ENCODE data around the gene AGTPBP1. TPM values are rescaled to one million over a fixed set of nuclear protein-coding genes. Genes with fewer than 3 reads are reported as not detected.
"Not testable (repeated sequence)": the region's sequence is repeated elsewhere in the genome, so short reads cannot be mapped to it uniquely, and the experiment has no call there.

AGTPBP1 gene, protein sequence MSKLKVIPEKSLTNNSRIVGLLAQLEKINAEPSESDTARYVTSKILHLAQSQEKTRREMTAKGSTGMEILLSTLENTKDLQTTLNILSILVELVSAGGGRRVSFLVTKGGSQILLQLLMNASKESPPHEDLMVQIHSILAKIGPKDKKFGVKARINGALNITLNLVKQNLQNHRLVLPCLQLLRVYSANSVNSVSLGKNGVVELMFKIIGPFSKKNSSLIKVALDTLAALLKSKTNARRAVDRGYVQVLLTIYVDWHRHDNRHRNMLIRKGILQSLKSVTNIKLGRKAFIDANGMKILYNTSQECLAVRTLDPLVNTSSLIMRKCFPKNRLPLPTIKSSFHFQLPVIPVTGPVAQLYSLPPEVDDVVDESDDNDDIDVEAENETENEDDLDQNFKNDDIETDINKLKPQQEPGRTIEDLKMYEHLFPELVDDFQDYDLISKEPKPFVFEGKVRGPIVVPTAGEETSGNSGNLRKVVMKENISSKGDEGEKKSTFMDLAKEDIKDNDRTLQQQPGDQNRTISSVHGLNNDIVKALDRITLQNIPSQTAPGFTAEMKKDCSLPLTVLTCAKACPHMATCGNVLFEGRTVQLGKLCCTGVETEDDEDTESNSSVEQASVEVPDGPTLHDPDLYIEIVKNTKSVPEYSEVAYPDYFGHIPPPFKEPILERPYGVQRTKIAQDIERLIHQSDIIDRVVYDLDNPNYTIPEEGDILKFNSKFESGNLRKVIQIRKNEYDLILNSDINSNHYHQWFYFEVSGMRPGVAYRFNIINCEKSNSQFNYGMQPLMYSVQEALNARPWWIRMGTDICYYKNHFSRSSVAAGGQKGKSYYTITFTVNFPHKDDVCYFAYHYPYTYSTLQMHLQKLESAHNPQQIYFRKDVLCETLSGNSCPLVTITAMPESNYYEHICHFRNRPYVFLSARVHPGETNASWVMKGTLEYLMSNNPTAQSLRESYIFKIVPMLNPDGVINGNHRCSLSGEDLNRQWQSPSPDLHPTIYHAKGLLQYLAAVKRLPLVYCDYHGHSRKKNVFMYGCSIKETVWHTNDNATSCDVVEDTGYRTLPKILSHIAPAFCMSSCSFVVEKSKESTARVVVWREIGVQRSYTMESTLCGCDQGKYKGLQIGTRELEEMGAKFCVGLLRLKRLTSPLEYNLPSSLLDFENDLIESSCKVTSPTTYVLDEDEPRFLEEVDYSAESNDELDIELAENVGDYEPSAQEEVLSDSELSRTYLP
- total RNA-seq (10 to 100 TPM; 27.5 to 30.2 TPM), polyA plus RNA-seq (35.5 TPM)

DNA sequence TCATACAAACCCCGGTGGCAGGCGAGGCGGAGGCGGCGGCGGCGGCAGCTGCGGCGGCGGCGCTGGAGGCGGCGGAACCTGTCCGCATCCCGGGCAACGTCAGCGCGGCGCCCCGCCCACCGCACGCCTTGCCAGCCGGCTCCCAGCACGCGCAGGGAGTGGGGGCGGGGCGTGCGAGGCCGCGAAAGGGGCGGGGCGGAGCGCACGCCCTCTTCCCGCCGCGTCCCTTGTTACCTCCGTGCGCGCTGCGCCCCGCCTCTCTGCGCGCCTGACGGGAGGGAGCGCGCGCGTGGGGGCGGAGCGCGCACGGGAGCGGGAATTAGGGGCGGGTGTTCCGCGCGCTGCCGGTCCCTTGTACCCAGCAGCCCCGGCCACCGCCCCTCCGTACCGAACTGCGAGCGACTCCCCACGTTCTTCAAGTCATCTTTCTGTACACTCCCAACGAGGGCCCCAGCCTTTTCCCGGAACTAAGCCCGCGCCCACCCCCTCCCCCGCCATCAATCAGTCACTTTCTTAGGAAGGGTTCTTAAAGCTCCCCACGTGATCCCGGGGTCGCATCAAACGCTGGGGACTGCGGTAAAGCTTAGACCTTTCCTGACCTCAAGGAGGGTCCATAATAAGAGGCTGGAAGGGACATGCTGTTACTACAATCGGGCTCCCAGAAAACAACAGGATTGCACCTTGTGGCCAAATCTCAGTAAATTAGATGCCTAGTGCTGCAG is at the start of gene AGTPBP1:
TSS of gene AGTPBP1 (minus strand) at position 80 of the 722 bp plus-strand sequence. CDS start 29,421 bp downstream, outside the sequence.
- Mint-ChIP-seq H3K4me3 (peak within 1 kb of the TSS; percentile 93 to 97 (median 96)), H3K27me3 (no peaks in the 10 kb centered on the region), H3K27ac (peak within 1 kb of the TSS; percentile 95 to 99 (median 98)), H3K9me3 (no peaks in the 10 kb centered on the region), H3K4me1 (peaks cover 33 to 59% (median 55%) of the 10 kb centered on the region in 3 donors), H3K36me3 (peaks cover 0 to 5% (median 2%) of the 10 kb centered on the region in 3 donors)
- H3K27ac ChIP-seq (ENCODE audit: low read depth, low read length), result peak within 1 kb of the TSS; percentile 93
- H3K9me3 ChIP-seq (ENCODE audit: low read length), result no peaks in the 10 kb centered on the region
- H3K36me3 ChIP-seq (ENCODE audit: insufficient read depth, low read length), result no peaks in the 10 kb centered on the region
- DNase-seq, result peak; percentile 97 to 98 (median 97)
- H3K4me1 ChIP-seq (ENCODE audit: insufficient read depth, low read length), result peaks cover 18% of the 10 kb centered on the region
- H3K4me3 ChIP-seq (ENCODE audit: low read length), result peak within 1 kb of the TSS; percentile 89
- POLR2A ChIA-PET, result interaction anchor here (0.7 to 3.1 kb wide), 3 partner anchors 19 to 199 kb away, joined by 3 to 24 read pairs (median 4); partner anchors contain the start of gene NAA35
- no peaks in the 10 kb centered on the region for H3K27me3 ChIP-seq (ENCODE audit: insufficient read depth, low read length, poor library complexity, severe bottlenecking)
- CTCF ChIA-PET, result interaction anchor here (3.0 to 3.7 kb wide), 2 partner anchors 18 to 44 kb away, joined by 15 to 18 read pairs; no protein-coding TSS in a partner anchor

DNA sequence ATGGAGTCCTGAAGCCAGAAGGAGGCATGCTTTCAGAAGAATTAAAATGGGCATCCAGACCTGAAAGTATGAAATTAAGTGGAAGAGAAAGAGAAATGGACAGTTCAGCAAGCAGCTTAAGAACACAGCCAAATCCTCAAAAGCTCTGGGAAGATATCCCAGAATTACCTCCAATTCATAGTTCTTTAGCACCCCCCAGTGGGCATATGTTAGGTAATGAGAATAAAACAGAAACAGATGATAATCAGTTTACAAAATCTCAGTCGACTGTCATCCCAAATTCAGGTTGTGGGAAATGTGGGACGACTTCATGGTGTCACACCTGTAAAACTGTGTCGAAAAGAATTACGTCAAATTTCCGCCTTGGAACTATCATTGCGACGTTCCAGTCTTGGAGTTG is 44.4 kb upstream of the AGTPBP1 start:
- H3K27me3 ChIP-seq (ENCODE audit: insufficient read depth, low read length, poor library complexity, severe bottlenecking); H3K4me1 Mint-ChIP-seq; H3K4me1 ChIP-seq (ENCODE audit: insufficient read depth, low read length); POLR2A ChIA-PET; H3K36me3 ChIP-seq (ENCODE audit: insufficient read depth, low read length); CTCF ChIA-PET; H3K9me3 Mint-ChIP-seq; H3K27ac Mint-ChIP-seq; H3K4me3 ChIP-seq (ENCODE audit: low read length); H3K9me3 ChIP-seq (ENCODE audit: low read length); H3K36me3 Mint-ChIP-seq; H3K4me3 Mint-ChIP-seq; H3K27ac ChIP-seq (ENCODE audit: low read depth, low read length): not testable (repeated sequence)
- H3K27me3 Mint-ChIP-seq, result peaks cover 2 to 13% of the 10 kb centered on the region in 2 donors
- DNase-seq, result peak in 1 of 5 donors; percentile 7

DNA sequence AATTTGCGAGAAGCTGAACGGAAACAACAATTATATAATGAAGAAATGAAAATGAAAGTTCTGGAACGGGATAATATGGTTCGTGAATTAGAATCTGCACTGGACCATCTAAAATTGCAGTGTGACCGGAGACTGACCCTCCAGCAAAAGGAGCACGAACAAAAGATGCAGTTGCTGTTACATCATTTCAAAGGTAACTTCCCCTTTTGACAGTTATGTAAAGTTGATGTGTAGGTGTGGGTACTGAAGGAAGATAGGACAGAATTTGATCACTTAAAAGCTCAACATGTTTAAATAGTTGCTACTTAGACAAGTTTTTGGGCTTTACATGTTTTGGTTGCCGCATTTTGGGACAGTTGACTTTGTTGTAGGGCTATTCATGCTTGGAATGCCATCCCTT is 32.1 kb upstream of the AGTPBP1 start:
- H3K27me3 ChIP-seq (ENCODE audit: insufficient read depth, low read length, poor library complexity, severe bottlenecking); H3K9me3 ChIP-seq (ENCODE audit: low read length); DNase-seq; H3K27ac ChIP-seq (ENCODE audit: low read depth, low read length); CTCF ChIA-PET; H3K4me1 ChIP-seq (ENCODE audit: insufficient read depth, low read length); H3K36me3 Mint-ChIP-seq; H3K4me3 ChIP-seq (ENCODE audit: low read length); POLR2A ChIA-PET; H3K27me3 Mint-ChIP-seq; H3K4me1 Mint-ChIP-seq; H3K27ac Mint-ChIP-seq; H3K36me3 ChIP-seq (ENCODE audit: insufficient read depth, low read length); H3K9me3 Mint-ChIP-seq; H3K4me3 Mint-ChIP-seq: not testable (repeated sequence)

DNA sequence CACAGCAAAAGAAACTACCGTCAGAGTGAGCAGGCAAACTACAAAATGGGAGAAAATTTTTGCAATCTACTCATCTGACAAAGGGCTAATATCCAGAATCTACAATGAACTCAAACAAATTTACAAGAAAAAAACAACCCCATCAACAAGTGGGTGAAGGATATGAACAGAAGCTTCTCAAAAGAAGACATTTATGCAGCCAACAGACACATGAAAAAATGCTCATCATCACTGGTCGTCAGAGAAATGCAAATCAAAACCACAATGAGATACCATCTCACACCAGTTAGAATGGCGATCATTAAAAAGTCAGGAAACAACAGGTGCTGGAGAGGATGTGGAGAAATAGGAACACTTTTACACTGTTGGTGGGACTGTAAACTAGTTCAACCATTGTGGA is 20.0 kb upstream of the AGTPBP1 start:
- DNase-seq; CTCF ChIA-PET; H3K9me3 ChIP-seq (ENCODE audit: low read length); H3K27ac ChIP-seq (ENCODE audit: low read depth, low read length); H3K36me3 Mint-ChIP-seq; H3K4me1 Mint-ChIP-seq; H3K27me3 Mint-ChIP-seq; H3K9me3 Mint-ChIP-seq; H3K4me1 ChIP-seq (ENCODE audit: insufficient read depth, low read length); H3K27me3 ChIP-seq (ENCODE audit: insufficient read depth, low read length, poor library complexity, severe bottlenecking); H3K4me3 Mint-ChIP-seq; H3K4me3 ChIP-seq (ENCODE audit: low read length); POLR2A ChIA-PET; H3K36me3 ChIP-seq (ENCODE audit: insufficient read depth, low read length); H3K27ac Mint-ChIP-seq: not testable (repeated sequence)

DNA sequence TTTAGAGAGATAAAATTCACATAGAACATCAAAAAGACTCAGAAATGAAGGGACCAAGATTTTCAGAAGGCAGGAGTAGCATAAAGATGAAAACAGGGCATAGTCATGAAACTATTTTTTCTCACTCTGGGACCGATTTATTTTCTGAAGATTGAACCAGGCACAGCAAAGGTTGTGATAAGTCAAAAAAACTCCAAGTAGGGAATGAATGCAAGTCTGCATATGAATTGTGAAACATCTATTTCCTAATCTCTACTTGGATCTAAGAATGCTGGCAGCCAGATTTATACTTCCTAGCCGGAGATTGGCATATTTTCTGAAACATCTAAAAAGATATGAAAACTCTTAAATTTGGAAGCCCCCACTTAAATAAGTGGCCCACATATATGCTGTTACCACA is 16.0 kb upstream of the AGTPBP1 start:
- H3K9me3 Mint-ChIP-seq; H3K27me3 ChIP-seq (ENCODE audit: insufficient read depth, low read length, poor library complexity, severe bottlenecking); H3K27ac ChIP-seq (ENCODE audit: low read depth, low read length); H3K36me3 ChIP-seq (ENCODE audit: insufficient read depth, low read length); H3K4me3 ChIP-seq (ENCODE audit: low read length); H3K9me3 ChIP-seq (ENCODE audit: low read length); H3K4me3 Mint-ChIP-seq; H3K27ac Mint-ChIP-seq; H3K4me1 ChIP-seq (ENCODE audit: insufficient read depth, low read length); H3K4me1 Mint-ChIP-seq; DNase-seq; H3K36me3 Mint-ChIP-seq; H3K27me3 Mint-ChIP-seq; CTCF ChIA-PET; POLR2A ChIA-PET: not testable (repeated sequence)

DNA sequence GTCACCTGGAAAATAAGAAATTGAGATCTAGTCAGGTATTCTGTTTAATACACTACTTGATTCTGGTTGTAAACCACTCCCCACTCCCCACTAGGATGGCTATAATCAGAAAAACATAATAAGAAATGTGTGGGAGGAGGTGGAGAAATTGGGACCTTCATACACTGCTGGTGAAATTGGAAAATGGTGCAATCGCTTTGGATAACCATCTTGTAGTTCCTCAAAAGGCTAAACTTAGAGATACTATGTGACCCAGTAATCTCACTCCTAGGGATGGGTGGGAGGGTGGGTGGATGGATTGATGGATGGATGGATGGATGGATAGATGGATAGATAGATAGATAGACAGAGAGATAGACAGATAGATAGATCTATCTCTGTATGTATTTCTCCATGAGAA is 14.5 kb upstream of the AGTPBP1 start:
- H3K27ac Mint-ChIP-seq; H3K36me3 Mint-ChIP-seq; DNase-seq; POLR2A ChIA-PET; H3K4me3 Mint-ChIP-seq; H3K36me3 ChIP-seq (ENCODE audit: insufficient read depth, low read length); H3K27me3 ChIP-seq (ENCODE audit: insufficient read depth, low read length, poor library complexity, severe bottlenecking); H3K4me3 ChIP-seq (ENCODE audit: low read length); H3K4me1 Mint-ChIP-seq; H3K27me3 Mint-ChIP-seq; H3K4me1 ChIP-seq (ENCODE audit: insufficient read depth, low read length); H3K9me3 ChIP-seq (ENCODE audit: low read length); H3K27ac ChIP-seq (ENCODE audit: low read depth, low read length); H3K9me3 Mint-ChIP-seq; CTCF ChIA-PET: not testable (repeated sequence)

DNA sequence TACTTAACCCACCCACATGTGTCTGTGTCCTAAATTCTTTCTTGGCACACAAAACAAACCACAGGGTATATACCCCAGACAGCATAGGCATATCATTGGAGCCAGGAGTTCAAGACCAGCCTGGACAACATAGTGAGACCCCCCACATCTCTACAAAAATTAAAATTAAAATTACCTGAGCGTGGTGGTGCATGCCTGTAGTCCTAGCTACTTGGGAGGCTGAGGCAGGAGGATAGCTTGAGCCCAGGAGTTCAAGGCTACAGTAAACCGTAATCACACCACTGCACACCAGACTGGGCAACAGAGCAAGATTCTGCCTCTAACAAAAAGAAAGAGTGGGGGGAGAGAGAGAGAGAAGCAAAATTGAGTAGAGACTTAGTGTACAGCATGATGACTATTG is 4.6 kb upstream of the AGTPBP1 start:
- Histone ChIP-seq H3K36me3 (ENCODE audit: insufficient read depth, low read length) (no peaks in the 10 kb centered on the region), H3K27me3 (ENCODE audit: insufficient read depth, low read length, poor library complexity, severe bottlenecking) (no peaks in the 10 kb centered on the region), H3K27ac (ENCODE audit: low read depth, low read length) (no peak overlapping the region), H3K4me1 (ENCODE audit: insufficient read depth, low read length) (peaks cover 8% of the 10 kb centered on the region), H3K9me3 (ENCODE audit: low read length) (no peaks in the 10 kb centered on the region), H3K4me3 (ENCODE audit: low read length) (no peak overlapping the region)
- H3K9me3 Mint-ChIP-seq, result no peaks in the 10 kb centered on the region
- H3K27ac Mint-ChIP-seq, result no peak overlapping the region
- ChIA-PET CTCF (no interaction called here), POLR2A (no interaction called here)
- H3K4me1 Mint-ChIP-seq, result peaks cover 9 to 27% (median 23%) of the 10 kb centered on the region in 3 donors
- DNase-seq, result no peak
- H3K27me3 Mint-ChIP-seq, result peaks cover 5 to 9% of the 10 kb centered on the region in 2 donors
- H3K36me3 Mint-ChIP-seq, result peaks cover 0 to 1% (median 0%) of the 10 kb centered on the region in 3 donors
- H3K4me3 Mint-ChIP-seq, result no peak overlapping the region
